Stimulated activated CD4-positive, alpha-beta T cell treated with anti-CD3 and anti-CD28 coated beads, Interleukin-12 subunit alpha, Interleukin-12 subunit beta, amount 100 ng/mL, for 24 hours (primary cell): ENCODE results near the gene PPIF.

ENCODE experiments used
- DNase-seq, 2 experiments: peaks; one replicate each; pipeline ENCODE4 v3.0.0-alpha.2; 2020; ENCODE audit warnings: low read depth in 2 of 2

Gene PPIF

DNA sequence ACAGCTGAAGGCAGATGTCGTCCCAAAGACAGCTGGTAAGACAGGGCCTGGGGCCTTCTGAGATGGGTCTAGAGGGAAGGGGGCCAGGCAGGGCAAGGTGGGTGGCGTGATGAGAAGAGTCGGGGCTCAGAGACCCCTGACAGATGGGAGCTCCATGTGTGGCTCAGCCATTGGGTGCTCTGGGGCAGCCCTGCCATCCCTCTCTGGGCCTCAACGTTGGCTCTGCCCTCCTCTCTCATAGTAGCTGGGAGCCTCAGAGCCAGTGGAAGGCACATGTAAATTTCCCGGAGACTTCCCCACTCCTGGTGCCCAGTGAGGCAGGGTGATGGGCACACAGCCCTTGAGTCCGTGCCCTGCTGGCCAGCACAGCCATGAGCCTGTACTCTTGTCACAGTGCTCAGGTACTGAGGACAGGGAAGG, 1.8 kb downstream of the PPIF start:
- no peak for DNase-seq

GRCh38 chr10:79349766-79350406, 2.6 kb downstream of the PPIF start:
- no peak for DNase-seq

- no peak for DNase-seq
Measured at GRCh38 chr10:79350407-79351154, 3.3 kb downstream of the PPIF start.

GRCh38 chr10:79351332-79351731, 4.1 kb downstream of the PPIF start:
- DNase-seq = no peak

DNA sequence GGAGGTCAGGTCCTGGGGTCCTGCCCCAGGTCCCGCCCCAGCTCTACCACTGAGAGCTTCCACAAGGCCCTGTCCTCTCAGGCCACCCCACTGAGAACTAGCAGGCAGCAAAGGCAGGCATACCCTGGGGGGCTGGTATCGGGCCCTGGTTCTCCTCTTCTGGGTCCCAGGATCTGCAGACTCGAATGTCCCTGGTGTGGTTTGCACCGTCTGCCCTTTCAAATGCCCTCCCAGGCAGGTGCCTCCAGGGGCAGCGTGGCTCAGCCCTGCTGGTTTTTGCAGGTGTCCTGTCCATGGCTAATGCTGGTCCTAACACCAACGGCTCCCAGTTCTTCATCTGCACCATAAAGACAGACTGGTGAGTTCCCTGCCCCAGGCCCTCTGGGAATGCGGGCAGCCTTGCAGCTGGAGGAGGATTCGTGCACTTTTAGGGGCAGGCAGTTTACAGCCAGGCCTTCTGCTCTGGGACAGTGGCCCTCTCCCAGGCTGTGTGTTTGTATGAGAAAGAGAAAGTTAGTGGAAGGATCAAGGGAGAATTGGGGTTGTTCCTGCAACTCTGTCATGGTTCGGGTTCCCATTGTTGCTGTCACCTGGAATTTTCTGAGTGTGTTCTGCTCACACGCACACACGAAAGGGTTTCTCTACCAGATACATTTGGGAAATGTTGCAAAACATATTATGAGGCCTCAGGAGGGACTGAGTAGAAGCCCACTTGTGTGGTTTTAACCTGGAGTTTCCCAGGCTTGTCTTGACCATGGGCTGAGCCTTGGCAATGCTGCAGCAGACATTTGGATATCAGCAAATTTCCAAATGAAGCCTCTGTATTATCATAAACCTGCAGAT, 5.0 kb downstream of the PPIF start:
- no peak for DNase-seq

DNA sequence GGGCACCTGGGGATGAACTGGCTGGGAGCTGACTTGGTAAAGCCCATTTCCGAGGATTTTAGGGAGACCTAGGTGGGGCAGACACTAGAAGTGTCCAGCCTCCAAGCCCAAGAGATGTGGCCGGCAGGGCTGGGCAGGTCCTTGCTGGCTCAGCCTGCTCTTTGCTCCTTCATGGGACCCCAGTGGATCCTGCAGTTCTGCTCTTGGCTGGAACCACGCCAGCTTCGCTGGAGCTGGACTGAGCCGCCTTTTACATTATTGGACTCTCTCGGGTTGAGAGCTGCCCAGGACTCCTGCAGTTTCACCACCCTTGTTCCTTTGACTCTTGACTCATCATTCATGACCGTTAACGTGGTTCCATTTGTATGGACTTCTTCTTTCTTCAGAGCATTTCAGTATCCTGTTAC, 5.7 kb downstream of the PPIF start:
- DNase-seq = no peak

- no peak for DNase-seq
Measured at GRCh38 chr10:79353726-79354125, 6.5 kb downstream of the PPIF start.

DNA sequence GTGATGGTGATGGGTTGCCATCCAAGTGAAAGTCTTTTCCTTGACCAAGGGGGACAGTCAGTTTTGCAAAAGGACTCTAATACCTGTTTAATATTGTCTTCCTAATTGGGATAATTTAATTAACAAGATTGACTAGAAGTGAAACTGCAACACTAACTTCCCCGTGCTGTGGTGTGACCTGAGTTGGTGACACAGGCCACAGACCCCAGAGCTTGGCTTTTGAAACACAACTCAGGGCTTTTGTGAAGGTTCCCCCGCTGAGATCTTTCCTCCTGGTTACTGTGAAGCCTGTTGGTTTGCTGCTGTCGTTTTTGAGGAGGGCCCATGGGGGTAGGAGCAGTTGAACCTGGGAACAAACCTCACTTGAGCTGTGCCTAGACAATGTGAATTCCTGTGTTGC, 6.9 kb downstream of the PPIF start:
- no peak for DNase-seq

- no peak for DNase-seq
Measured at GRCh38 chr10:79354615-79355014, 7.3 kb downstream of the PPIF start.

DNA sequence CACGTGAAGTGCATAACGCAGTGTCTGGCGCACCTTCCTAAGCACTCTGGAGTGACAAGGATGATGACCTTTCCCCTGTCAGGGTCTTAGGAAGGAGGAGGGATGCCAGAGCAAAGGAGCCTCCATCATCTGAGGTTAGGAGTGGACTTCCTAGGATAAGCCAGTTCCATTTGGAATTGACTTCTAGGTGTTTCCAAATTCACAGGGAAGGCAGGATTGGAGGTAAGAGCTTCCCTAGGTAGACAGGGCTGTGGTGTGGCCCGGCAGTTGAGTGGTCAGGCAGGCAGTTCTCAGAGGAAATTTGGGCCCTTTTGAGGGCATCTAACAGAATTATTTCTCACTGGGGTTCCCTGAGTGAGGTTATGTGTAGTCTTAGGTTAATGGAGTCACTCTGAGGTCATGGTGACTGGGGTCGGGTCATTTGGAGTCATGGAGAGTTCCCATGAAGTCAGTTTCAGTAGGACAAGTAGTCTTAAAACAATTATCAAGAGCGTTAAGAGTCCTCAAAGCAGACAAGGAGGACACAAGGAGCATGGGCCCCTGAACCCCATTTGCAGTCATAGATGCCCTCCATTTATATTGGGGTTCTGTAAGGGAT, 8.2 kb downstream of the PPIF start:
- no peak for DNase-seq

GRCh38 chr10:79356104-79356503, 8.8 kb downstream of the PPIF start:
- DNase-seq = no peak

- DNase-seq = no peak
Measured at GRCh38 chr10:79357180-79357579, 9.9 kb downstream of the PPIF start.

GRCh38 chr10:79358811-79359210, 11.5 kb downstream of the PPIF start:
- no peak for DNase-seq

DNA sequence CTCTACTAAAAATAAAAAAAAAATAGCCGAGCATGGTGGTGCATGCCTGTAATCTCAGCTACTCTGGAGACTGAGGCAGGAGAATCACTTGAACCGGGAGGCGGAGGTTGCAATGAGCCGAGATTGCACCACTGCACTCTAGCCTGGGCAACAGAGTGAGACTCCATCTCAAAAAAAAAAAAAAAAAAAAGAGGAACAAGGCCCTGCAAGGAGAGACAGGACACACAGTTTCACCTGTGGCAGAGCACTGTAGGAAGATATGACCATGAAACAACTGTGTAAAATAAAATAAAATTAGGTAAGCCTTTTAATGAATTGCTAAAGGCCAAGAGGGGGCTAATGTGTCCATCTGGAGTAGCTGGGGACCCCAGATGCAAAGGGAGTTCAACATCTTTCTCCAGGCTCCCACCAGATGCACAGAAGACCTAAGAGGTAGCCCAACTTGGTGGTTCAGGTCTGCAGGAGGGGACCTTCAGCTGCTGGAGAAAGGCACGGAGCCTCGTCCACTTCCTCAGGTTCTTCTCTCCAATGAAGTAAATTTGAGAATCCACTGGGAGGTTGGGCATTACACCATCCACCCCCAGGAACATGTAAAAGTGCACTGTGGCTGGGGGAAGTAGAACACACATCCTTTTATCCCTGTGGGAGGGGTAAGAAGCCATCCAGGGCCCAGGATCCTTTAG, 12.7 kb downstream of the PPIF start:
- no peak for DNase-seq

GRCh38 chr10:79360499-79361342, 13.5 kb downstream of the PPIF start:
- DNase-seq = no peak

DNA sequence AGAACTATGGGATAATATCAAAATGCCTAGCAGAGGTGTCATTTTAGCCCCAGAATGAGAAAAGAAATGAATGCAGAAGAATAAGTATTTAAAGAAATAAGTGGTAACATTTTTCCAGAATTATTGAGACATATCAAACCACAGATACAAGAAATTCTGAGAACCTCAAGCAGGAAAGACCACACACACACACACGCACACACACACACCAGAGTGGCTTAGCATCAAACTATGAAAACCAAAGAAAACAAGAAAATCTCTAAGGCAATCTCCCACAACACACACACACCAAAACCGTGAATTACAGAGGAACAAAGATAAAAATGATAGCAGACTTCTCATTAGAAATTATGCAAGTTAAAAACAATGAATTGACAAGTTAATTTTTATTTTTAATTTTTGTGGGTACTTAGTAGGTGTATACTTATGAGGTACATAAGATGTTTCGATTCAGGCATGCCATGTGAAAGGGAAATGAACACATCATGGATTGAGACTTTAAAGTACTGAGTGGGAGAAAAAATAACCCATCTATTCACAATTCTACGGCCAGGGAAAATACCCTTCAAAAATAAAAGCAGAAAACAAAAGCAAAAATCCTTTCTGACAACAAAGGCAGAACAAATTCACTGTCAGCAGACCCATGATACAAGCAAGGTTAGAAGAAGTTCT, 14.6 kb downstream of the PPIF start:
- no peak for DNase-seq

DNA sequence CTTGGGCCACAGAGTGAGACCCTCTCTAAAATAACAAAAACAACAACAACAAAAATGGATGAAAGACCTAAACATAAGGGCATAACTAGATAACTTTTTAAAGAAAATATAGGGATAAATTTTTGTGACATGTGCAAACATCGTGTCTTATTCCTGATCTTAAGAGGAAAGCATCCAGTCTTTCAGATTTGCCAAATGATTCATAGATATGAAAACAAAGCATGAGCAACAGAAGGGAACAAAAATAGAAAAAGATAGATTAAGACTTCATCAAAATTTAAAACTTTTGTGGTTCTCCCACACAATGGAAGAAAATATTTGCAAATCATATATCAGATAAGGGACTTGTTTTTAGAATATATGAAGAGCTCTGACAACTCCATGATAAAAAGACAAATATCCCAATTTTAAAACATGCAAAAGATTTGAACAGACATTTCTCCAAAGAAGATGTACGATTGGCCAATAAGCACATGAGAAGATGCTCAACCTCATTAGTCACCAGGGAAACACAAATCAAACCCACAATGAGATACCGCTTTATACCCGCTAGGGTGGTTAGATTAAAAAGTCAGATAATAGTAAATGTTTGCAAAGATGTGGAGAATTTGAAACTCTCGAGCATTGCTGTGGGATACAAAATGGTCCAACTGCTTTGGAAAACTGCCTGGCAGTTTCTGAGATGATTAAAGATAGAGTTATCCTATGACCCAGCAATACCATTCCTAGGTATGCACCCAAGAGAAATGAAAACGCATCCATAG, 20.3 kb downstream of the PPIF start:
- DNase-seq = no peak

- no peak for DNase-seq
Measured at GRCh38 chr10:79372871-79373270, 25.6 kb downstream of the PPIF start.
